ENCODE measurements around the gene LRRC15. TPM values are rescaled to one million over a fixed set of nuclear protein-coding genes. Genes with fewer than 3 reads are reported as not detected.

Gene LRRC15
- total RNA-seq, 5 donors from 2014 or later (not counting 1 experiment from before 2014, with no cell fraction given) = not detected

DNA sequence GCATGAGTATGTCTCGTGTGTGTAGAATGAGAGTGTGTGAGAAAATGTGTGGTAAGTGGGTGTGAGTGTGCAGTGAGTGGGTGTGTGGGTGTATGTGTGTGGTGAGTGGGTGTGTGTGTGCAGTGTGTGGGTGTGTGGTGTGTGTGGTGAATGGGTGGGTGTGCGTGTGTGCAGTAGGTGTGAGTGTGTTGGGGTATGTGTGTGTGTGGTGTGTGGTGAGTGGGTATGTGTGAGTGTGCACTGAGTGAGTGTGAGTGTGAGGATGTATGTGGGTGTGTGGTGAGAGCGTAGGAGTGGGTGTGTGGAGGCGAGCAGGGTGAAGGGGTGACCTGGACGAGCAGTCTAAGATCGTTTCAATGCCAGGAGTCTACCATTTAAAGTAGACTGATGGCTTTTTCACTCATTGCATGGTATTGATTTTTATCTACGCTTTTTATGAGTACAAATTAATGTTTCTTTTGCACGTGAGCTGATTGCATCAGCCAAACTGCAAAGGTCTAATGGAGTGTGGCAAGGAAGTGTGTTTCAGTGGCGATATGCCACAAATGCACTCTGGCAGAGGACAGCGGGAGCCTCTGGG lies 16.8 kb downstream of the LRRC15 start:
- Mint-ChIP-seq H3K36me3 (no peaks in the 10 kb centered on the region), H3K9me3 (no peaks in the 10 kb centered on the region), H3K27ac (no peak overlapping the region), H3K27me3 (peaks cover 0 to 3% of the 10 kb centered on the region in 2 donors), H3K4me1 (peaks cover 0 to 3% (median 0%) of the 10 kb centered on the region in 3 donors), H3K4me3 (no peak overlapping the region)
- DNase-seq (no peak), ATAC-seq (replicated peaks in 1 of 4) (no peak)
- Histone ChIP-seq H3K27me3 (replicated peaks in 1 of 2; ENCODE audit: control insufficient read depth in 2 of 2, extremely low read depth in 1 of 2, insufficient read depth in 2 of 2, low read length in 1 of 2) (peaks cover 0 to 12% of the 10 kb centered on the region in 2 experiments), H3K9me3 (no peaks in the 10 kb centered on the region), H3K27ac (ENCODE audit: low read length) (no peak overlapping the region), H3K36me3 (ENCODE audit: control insufficient read depth in 2 of 2, extremely low read depth in 1 of 2, insufficient read depth in 1 of 2, low read length in 1 of 2) (no peaks in the 10 kb centered on the region), H3K4me1 (ENCODE audit: control insufficient read depth in 1 of 2, extremely low read depth in 1 of 2, insufficient read depth in 2 of 2, low read length in 2 of 2) (no peaks in the 10 kb centered on the region), H3K4me3 (ENCODE audit: control insufficient read depth in 1 of 2, extremely low read depth in 1 of 2, low read length in 1 of 2) (no peak overlapping the region)
- ChIA-PET POLR2A (no interaction called here), CTCF (no interaction called here)
- 87% methylated on average over 10 of the region's 10 CpGs for WGBS (ENCODE audit: insufficient coverage)

DNA sequence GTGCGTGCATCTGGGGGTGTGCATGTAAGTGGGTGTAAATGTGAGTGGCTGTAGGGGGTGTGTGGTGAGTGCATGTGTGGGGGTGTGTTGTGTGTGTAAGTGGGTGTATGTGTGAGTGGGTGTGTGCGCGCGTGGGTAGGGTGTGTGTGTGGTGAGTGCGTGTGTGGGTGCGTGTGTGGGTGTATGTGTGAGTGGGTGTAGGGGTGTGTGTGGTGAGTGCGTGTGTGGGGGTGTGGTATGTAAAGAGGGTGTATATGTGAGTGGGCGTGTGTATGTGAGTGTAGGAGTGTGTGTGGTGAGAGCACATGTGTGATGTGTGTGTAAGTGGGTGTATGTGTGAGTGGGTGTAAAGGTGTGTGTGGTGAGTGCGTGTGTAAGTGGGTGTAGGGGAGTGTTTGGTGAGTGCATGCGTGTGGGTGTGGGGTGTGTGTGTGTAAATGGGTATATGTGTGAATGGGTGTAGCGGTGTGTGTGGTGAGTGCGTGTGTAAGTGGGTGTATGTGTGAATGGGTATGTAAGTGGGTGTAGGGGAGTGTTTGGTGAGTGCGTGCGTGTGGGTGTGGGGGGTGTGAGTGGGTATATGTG lies 17.5 kb downstream of the LRRC15 start:
- POLR2A ChIA-PET = no interaction called here
- no peaks in the 10 kb centered on the region for H3K4me1 ChIP-seq (ENCODE audit: control insufficient read depth in 1 of 2, extremely low read depth in 1 of 2, insufficient read depth in 2 of 2, low read length in 2 of 2)
- H3K27ac ChIP-seq (ENCODE audit: low read length) = no peak overlapping the region
- Mint-ChIP-seq H3K9me3 (no peaks in the 10 kb centered on the region), H3K4me3 (no peak overlapping the region), H3K4me1 (peaks cover 0 to 3% (median 0%) of the 10 kb centered on the region in 3 donors), H3K36me3 (no peaks in the 10 kb centered on the region), H3K27me3 (peaks cover 0 to 1% of the 10 kb centered on the region in 2 donors), H3K27ac (no peak overlapping the region)
- H3K36me3 ChIP-seq (ENCODE audit: control insufficient read depth in 2 of 2, extremely low read depth in 1 of 2, insufficient read depth in 1 of 2, low read length in 1 of 2) = no peaks in the 10 kb centered on the region
- H3K4me3 ChIP-seq (ENCODE audit: control insufficient read depth in 1 of 2, extremely low read depth in 1 of 2, low read length in 1 of 2) = no peak overlapping the region
- CTCF ChIA-PET = no interaction called here
- DNase-seq = no peak
- peaks cover 0 to 10% of the 10 kb centered on the region in 2 experiments for H3K27me3 ChIP-seq (replicated peaks in 1 of 2; ENCODE audit: control insufficient read depth in 2 of 2, extremely low read depth in 1 of 2, insufficient read depth in 2 of 2, low read length in 1 of 2)
- ATAC-seq (replicated peaks in 1 of 4) = no peak
- 89% methylated on average over 14 of the region's 14 CpGs for WGBS (ENCODE audit: insufficient coverage)
- no peaks in the 10 kb centered on the region for H3K9me3 ChIP-seq

DNA sequence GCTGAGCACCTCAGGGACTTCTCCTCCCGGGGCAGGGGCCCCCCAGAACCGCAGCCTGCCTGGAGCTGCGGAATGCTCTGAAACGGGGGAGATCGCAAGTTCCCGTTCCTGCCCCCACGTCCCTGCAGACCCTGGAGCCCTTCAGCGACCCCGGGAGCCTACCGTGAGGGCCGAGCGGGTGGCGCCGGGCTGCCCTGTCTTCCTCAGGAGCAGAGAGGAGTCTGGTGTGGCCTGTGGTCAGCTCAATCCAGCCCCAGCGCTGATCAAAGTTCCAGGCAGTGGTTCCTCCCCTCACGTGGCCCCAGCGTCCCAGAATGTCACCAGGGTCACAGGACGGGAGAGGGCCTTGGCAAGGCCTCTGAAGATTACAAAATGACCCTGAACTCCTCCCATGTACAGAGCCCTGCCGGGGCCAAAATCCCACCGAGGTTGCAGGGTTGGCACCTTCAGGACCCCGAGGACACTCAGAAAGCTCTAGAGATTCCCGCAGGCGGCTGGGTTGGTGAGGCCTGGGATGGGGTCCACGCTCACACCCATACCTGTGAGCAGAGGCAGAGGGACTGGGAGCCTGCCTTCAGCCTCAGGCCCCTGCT lies 18.4 kb downstream of the LRRC15 start, which contains the start of gene CPN2:
Gene CPN2 (minus strand): TSS at position 249 of the 593 bp plus-strand sequence. CDS start 8,626 bp downstream, outside the sequence.
- H3K4me1 ChIP-seq (ENCODE audit: control insufficient read depth in 1 of 2, extremely low read depth in 1 of 2, insufficient read depth in 2 of 2, low read length in 2 of 2) = no peaks in the 10 kb centered on the region
- H3K27ac ChIP-seq (ENCODE audit: low read length) = no peak within 1 kb of the TSS
- no peaks in the 10 kb centered on the region for H3K9me3 ChIP-seq
- Mint-ChIP-seq H3K9me3 (no peaks in the 10 kb centered on the region), H3K36me3 (no peaks in the 10 kb centered on the region), H3K4me1 (peaks cover 0 to 3% (median 0%) of the 10 kb centered on the region in 3 donors), H3K27ac (no peak within 1 kb of the TSS), H3K27me3 (no peaks in the 10 kb centered on the region), H3K4me3 (no peak within 1 kb of the TSS)
- WGBS (ENCODE audit: insufficient coverage) = 91% methylated on average over 24 of the region's 24 CpGs
- ATAC-seq (replicated peaks in 1 of 4) (no peak), DNase-seq (no peak)
- ChIA-PET POLR2A (no interaction called here), CTCF (interaction anchor here in 1 of 2 donors (1.0 kb wide), 1 partner anchor 18 kb away, joined by 3 read pairs; no protein-coding TSS in a partner anchor)
- H3K4me3 ChIP-seq (ENCODE audit: control insufficient read depth in 1 of 2, extremely low read depth in 1 of 2, low read length in 1 of 2) = no peak within 1 kb of the TSS
- no peaks in the 10 kb centered on the region for H3K36me3 ChIP-seq (ENCODE audit: control insufficient read depth in 2 of 2, extremely low read depth in 1 of 2, insufficient read depth in 1 of 2, low read length in 1 of 2)
- peaks cover 0 to 6% of the 10 kb centered on the region in 2 experiments for H3K27me3 ChIP-seq (replicated peaks in 1 of 2; ENCODE audit: control insufficient read depth in 2 of 2, extremely low read depth in 1 of 2, insufficient read depth in 2 of 2, low read length in 1 of 2)

DNA sequence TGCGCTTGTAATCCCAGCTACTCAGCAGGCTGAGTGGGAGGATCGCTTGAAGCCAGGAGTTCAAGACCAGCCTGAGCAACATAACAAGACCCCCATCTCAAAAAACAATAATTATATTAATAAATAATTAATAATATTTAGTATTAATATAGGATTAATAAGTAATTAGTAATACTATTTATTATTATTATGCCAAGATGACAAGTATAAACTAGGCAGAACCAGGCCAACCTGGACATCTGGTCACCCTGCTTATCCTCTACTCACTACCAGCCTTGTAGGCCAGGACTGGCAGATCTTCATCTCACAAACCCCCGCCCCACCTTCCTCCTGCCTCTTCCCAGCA lies 18.8 kb downstream of the LRRC15 start:
- H3K27ac ChIP-seq (ENCODE audit: low read length) = no peak overlapping the region
- POLR2A ChIA-PET = no interaction called here
- no peaks in the 10 kb centered on the region for H3K4me1 ChIP-seq (ENCODE audit: control insufficient read depth in 1 of 2, extremely low read depth in 1 of 2, insufficient read depth in 2 of 2, low read length in 2 of 2)
- Mint-ChIP-seq H3K4me1 (peaks cover 0 to 3% (median 0%) of the 10 kb centered on the region in 3 donors), H3K36me3 (no peaks in the 10 kb centered on the region), H3K4me3 (no peak overlapping the region), H3K27me3 (peaks cover 0 to 2% of the 10 kb centered on the region in 2 donors), H3K9me3 (no peaks in the 10 kb centered on the region), H3K27ac (no peak overlapping the region)
- peaks cover 0 to 10% of the 10 kb centered on the region in 2 experiments for H3K27me3 ChIP-seq (replicated peaks in 1 of 2; ENCODE audit: control insufficient read depth in 2 of 2, extremely low read depth in 1 of 2, insufficient read depth in 2 of 2, low read length in 1 of 2)
- ATAC-seq (replicated peaks in 1 of 4) = no peak
- CTCF ChIA-PET = interaction anchor here in 1 of 2 donors (1.0 kb wide), 1 partner anchor 17 kb away, joined by 3 read pairs; no protein-coding TSS in a partner anchor
- no peaks in the 10 kb centered on the region for H3K9me3 ChIP-seq
- 80% methylated on average over 1 of the region's 3 CpGs for WGBS (ENCODE audit: insufficient coverage)
- DNase-seq = no peak
- no peak overlapping the region for H3K4me3 ChIP-seq (ENCODE audit: control insufficient read depth in 1 of 2, extremely low read depth in 1 of 2, low read length in 1 of 2)
- H3K36me3 ChIP-seq (ENCODE audit: control insufficient read depth in 2 of 2, extremely low read depth in 1 of 2, insufficient read depth in 1 of 2, low read length in 1 of 2) = no peaks in the 10 kb centered on the region

DNA sequence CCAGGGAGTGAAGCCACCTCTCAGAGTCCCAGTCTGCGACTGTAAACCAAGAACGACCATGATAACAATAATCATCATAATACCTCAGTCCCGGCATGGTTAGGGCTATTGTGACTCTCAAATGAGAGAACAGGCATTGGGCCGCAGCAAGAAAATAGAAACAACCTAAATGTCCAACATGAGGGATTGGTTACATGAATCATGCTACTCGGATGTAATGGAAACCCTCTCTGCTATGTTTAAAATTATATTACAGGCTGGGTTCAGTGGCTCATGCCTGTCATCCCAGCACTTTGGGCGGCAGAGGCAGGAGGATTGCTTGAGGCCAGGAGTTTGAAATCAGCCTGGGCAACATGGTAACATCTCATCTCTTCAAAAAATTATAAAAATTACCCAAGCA lies 21.2 kb downstream of the LRRC15 start:
- H3K36me3 ChIP-seq (ENCODE audit: control insufficient read depth in 2 of 2, extremely low read depth in 1 of 2, insufficient read depth in 1 of 2, low read length in 1 of 2) = no peaks in the 10 kb centered on the region
- 100% methylated on average over 1 of the region's 6 CpGs for WGBS (ENCODE audit: insufficient coverage)

DNA sequence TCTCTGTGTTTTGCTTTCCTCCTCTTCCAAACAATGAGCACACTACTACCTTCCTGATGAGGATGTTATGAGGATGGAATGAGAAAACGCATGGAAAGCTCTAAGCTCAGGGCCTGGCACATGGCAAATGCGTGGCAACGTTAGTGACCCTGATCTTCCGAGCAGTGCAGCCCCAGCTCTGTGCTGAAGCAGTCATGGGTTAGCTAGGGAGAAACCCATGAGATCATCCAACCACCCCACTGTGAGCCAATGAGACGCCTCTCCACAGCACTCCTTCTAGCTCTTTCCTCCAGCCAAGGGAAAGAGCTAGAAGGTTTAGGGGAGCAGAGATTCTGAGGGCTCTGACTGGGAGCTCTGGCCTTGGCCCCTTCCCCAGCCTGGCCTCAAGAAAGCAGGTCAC lies 22.9 kb downstream of the LRRC15 start:
- 94% methylated on average over 3 of the region's 5 CpGs for WGBS (ENCODE audit: insufficient coverage)
- Histone ChIP-seq H3K27ac (ENCODE audit: low read length) (no peak overlapping the region), H3K36me3 (ENCODE audit: control insufficient read depth in 2 of 2, extremely low read depth in 1 of 2, insufficient read depth in 1 of 2, low read length in 1 of 2) (no peaks in the 10 kb centered on the region), H3K9me3 (no peaks in the 10 kb centered on the region), H3K4me3 (ENCODE audit: control insufficient read depth in 1 of 2, extremely low read depth in 1 of 2, low read length in 1 of 2) (no peak overlapping the region), H3K4me1 (ENCODE audit: control insufficient read depth in 1 of 2, extremely low read depth in 1 of 2, insufficient read depth in 2 of 2, low read length in 2 of 2) (no peaks in the 10 kb centered on the region), H3K27me3 (replicated peaks in 1 of 2; ENCODE audit: control insufficient read depth in 2 of 2, extremely low read depth in 1 of 2, insufficient read depth in 2 of 2, low read length in 1 of 2) (peaks cover 0 to 41% of the 10 kb centered on the region in 2 experiments)
- POLR2A ChIA-PET = no interaction called here
- CTCF ChIA-PET = interaction anchor here (0.6 to 2.1 kb wide), 4 partner anchors 9 to 60 kb away, joined by 3 to 7 read pairs (median 4); no protein-coding TSS in a partner anchor
- H3K36me3 Mint-ChIP-seq = no peaks in the 10 kb centered on the region
- no peak overlapping the region for H3K27ac Mint-ChIP-seq
- peaks cover 5 to 20% of the 10 kb centered on the region in 2 donors for H3K27me3 Mint-ChIP-seq
- no peak overlapping the region for H3K4me3 Mint-ChIP-seq
- no peak for DNase-seq
- H3K9me3 Mint-ChIP-seq = no peaks in the 10 kb centered on the region
- peaks cover 0 to 3% (median 2%) of the 10 kb centered on the region in 3 donors for H3K4me1 Mint-ChIP-seq
- no peak for ATAC-seq (replicated peaks in 1 of 4)

More for the DNA sequence above, 21.2 kb downstream of the LRRC15 start:
- Histone ChIP-seq H3K4me1 (ENCODE audit: control insufficient read depth in 1 of 2, extremely low read depth in 1 of 2, insufficient read depth in 2 of 2, low read length in 2 of 2) (no peaks in the 10 kb centered on the region), H3K27me3 (replicated peaks in 1 of 2; ENCODE audit: control insufficient read depth in 2 of 2, extremely low read depth in 1 of 2, insufficient read depth in 2 of 2, low read length in 1 of 2) (peaks cover 0 to 26% of the 10 kb centered on the region in 2 experiments), H3K9me3 (no peaks in the 10 kb centered on the region), H3K4me3 (ENCODE audit: control insufficient read depth in 1 of 2, extremely low read depth in 1 of 2, low read length in 1 of 2) (no peak overlapping the region), H3K27ac (ENCODE audit: low read length) (no peak overlapping the region)
- peaks cover 0 to 8% of the 10 kb centered on the region in 2 donors for H3K27me3 Mint-ChIP-seq
- no peak overlapping the region for H3K4me3 Mint-ChIP-seq
- H3K36me3 Mint-ChIP-seq = no peaks in the 10 kb centered on the region
- ChIA-PET POLR2A (no interaction called here), CTCF (no interaction called here)
- no peak overlapping the region for H3K27ac Mint-ChIP-seq
- no peak for ATAC-seq (replicated peaks in 1 of 4)
- peaks cover 0 to 3% (median 2%) of the 10 kb centered on the region in 3 donors for H3K4me1 Mint-ChIP-seq
- no peak for DNase-seq
- no peaks in the 10 kb centered on the region for H3K9me3 Mint-ChIP-seq
